NCI-H748 treated with DMSO at 0.1 percent for 48 hours (cell line): ENCODE results near the gene CCDC201.

Experiments
- DNase-seq: peaks from one replicate; lab custom pipeline; 2025; lab: John Stamatoyannopoulos, UW

The CCDC201 gene

DNA sequence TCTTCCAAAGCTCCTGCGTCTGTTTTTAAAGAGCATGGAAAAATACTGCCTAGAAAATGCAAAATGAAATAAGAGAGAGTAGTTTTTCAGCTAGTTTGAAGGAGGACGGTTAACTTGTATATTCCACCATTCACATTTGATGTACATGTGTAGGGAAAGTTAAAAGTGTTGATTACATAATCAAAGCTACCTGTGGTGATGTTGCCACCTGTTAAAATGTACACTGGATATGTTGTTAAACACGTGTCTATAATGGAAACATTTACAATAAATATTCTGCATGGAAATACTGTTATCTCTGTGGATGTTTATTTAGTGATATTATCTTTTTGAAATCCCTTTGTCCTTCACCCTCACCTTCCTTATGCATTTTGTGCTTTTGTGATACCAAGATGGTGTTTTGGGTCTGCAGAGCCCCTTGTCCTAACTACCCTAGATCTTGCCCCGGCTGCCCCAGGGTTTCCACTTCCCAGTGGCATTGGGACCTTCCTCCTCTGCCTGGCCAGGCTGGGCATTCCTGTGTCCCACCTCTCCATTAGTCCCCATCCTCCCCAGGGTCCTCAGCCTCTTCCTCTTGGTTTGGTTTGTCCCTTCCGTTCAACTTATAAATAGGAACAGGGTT is 20.6 kb upstream of the CCDC201 start:
- no peak for DNase-seq

DNA sequence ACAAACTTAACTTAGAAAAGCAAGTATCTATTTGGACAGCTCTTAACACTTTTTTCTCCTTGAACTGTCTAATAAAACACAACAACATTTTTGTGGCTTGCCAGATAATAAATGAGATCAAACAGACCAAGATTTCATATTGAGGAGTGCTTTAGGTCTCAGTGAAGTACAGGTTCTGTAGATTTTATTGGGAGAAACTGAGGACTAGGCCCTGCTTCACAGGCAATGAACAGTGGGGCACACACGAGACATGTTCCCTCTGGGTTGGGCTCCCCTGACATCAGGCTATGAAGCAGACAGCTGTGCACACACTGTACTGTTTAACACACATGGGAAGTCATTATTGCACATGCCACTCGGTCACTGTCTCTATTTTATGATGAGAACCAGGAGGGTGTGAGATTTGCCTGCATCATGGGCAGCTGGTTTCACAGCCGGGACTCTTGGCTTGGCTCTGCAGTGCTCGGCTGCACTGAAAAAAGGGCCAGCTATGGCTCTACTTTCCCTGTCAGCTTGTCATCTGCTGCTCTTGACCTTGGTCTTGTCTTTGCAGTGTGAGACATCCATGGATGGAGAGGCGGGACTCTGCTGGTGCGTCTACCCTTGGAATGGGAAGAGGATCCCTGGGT is 19.6 kb upstream of the CCDC201 start:
- DNase-seq: no peak

DNA sequence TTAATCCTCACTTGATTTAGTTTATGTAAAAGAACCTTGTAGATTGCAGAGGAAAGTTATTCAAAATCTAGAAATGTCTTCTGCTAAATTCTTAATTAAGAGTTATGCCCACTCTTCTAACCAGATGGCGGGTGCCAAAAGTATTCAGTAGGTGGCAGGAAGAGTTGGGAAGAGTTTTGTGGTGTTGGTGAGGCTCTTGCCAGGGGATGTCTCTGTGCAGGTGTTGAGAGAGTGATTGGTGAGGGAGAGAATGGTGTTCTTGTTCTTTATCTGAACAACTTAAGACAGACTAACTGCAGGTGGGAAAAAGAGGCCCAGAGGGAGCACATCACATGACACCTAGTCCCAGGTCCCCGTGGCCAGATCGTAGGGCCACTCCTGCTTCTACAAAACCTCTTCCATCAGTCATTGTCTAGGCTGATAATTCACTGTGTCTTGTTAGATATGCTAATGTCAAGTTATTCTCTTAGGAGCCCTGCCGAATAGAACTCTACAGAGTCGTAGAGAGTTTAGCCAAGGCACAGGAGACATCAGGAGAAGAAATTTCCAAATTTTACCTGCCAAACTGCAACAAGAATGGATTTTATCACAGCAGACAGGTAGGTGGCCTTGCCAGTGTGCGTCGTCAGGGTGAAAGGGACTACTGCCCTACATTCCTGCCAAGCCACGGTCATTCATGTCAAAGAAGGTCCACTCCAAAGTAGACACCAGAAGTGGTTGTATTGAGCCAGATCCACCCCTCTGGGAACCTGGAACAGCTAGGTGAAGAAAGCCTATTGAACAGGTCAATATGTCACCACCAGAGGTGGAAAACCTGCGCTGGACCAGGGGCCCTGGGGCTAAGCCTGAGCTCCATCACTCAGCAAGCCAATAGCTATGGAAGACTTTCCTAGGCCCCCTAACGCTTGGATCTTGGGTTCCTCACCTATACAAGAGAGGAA is 18.9 kb upstream of the CCDC201 start:
- DNase-seq: no peak

DNA sequence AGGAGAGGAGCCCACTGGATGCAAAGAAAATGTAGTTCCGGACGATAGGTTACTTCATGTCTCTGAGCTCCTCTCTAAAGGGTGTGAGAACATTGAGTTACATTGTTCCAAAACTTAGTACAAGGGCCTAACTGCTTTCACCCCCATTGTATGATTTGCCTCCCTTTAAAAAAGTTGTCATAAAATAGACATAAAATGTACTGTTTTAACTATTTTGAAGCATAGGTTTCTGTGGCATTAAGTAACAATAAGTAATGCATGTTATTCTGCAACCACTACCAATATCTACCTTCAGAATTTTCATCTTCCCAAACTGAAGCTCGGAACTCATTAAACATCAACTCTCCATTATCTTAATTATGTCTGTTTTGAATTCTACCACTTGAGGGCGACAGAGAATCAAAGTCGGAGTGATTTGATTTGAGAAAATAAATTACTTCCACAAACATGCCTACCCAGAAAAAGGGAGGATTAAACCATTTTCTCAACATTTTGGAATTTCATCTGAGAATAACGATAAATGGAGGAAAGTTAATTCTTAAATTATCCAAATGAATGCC is 18.1 kb upstream of the CCDC201 start:
- peak; percentile 44 for DNase-seq

DNA sequence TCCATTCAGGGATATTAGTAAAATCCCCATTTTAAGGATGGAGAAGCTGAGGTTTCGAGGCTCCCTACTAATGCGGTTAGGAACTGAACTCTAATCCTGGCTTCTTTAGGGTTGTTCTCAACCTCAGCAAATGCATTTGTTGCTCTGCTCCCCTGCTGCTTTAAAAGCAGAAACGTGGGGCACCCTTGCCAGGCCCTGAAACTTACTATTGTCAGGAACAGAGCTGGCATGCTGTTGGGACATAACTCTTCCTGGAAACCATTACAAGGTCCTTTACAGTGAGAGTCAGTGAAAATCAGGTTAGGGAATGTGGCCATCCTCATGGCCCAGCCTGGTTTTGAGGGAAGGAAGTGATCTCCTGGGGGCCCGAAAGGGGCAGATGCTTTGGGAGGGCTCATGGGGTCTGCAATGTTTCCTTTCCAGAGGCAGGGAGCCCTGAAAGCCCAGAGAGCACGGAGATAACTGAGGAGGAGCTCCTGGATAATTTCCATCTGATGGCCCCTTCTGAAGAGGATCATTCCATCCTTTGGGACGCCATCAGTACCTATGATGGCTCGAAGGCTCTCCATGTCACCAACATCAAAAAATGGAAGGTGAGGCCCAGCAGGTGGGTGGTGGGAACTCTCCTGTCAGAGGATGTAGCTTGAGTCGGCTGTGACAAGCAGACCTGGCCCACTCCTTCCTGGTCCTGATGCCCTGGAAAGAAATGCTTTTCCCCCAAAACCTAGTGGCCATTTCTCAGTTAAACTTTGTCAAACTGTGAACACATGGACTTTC is 17.4 kb upstream of the CCDC201 start:
- DNase-seq: no peak

DNA sequence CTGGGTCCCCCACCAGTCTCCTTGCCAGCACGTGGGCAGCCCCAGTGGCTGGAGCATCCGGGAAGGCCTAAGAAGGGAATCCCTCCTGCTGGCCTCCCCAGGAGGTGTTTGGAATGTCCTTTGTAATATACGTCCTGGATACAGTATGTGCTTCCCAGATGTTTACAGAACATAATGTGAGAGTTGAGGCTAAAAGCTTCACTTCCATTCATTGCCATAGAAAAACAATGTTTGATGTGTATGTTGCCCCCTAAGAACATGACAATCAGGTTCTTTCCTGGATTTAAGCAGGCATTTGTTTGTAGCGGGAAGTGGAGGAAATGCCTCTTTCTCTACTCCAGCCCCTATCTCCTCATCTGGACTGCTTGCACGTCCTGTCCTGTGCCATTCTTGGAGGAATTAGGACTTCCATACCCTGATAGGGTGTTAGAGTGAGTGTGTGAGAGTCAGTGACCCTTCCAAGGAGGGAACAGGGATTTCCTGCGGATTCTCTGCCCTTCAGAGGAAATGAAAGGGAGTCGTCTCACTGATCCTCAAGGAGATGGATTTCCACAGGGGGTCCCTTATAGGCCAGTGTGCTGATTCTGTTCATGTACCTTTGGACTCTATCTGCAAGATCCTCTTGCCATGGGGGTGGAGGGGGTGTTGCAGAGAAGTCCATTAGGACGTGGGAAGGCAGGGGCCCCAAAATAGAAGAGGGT is 16.6 kb upstream of the CCDC201 start:
- DNase-seq: no peak

DNA sequence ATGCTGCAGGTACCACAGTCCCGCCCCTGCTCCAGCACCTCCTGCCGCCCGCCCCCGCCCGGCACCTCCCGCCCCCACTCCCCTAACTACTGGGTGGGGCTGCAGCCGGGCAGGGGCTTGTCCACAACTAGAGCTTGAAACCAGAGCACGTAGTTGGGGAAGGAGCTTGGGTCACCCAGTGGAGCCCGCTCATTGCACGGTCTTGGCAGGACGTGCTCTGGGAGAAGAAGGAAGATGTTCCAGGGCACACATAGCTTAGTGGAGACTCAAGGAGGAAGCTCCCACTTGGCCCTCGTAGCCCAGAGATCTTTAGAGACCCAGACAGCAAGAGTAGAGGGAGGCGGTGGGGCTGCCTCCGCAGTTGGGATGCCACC is 16.1 kb upstream of the CCDC201 start:
- DNase-seq: peak; percentile 27

DNA sequence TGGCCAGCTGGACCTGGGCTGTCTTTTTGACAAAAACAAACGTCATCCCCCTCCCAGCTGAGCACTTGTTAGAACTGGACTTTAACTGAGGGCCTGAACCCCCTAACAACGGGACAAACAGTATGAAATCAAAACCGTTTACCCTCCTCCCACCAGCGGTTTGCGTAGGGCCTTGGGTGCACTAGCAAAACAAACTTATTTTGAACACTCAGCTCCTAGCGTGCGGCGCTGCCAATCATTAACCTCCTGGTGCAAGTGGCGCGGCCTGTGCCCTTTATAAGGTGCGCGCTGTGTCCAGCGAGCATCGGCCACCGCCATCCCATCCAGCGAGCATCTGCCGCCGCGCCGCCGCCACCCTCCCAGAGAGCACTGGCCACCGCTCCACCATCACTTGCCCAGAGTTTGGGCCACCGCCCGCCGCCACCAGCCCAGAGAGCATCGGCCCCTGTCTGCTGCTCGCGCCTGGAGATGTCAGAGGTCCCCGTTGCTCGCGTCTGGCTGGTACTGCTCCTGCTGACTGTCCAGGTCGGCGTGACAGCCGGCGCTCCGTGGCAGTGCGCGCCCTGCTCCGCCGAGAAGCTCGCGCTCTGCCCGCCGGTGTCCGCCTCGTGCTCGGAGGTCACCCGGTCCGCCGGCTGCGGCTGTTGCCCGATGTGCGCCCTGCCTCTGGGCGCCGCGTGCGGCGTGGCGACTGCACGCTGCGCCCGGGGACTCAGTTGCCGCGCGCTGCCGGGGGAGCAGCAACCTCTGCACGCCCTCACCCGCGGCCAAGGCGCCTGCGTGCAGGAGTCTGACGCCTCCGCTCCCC is 15.5 kb upstream of the CCDC201 start, which contains the start of gene IGFBP1:
Gene IGFBP1, plus strand, starts transcription at position 304 of the 808 bp plus-strand sequence. Its CDS starts 165 bp downstream, at position 469.
- DNase-seq: no peak

DNA sequence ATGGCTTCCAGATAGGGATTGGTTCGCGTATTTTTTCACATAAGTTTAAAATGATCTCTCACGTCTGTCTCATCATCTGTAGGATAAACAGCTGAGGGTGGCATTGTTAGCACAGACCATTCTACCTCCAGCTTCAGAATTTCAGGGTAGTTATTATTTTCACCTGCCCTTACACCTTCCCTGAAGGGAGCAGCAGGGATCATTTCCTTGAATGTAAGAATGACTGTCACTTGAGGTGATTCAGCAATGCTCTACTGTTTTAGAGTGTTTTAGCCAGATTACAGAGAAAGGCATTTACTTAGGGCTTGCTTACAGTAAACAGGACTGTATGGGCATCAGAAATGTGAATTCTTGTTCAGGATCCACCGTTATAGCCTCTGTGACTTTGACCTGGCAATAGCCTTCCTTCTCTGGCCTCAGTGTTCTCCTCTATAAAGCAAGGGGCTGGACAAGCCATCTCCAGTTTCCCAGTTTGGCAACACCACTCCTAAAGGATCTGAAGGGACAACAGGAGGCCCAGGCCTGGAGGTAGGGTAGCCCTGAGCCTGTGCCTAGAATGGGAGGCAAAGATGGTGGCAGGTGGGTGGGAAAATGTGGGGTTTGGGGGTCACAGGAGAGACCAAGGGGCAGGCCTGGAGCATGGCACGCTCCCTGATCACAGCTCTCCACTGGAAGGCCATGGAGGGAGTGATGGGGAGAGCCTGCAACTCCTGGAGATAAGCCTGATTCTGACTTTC is 14.2 kb upstream of the CCDC201 start:
- DNase-seq: no peak

DNA sequence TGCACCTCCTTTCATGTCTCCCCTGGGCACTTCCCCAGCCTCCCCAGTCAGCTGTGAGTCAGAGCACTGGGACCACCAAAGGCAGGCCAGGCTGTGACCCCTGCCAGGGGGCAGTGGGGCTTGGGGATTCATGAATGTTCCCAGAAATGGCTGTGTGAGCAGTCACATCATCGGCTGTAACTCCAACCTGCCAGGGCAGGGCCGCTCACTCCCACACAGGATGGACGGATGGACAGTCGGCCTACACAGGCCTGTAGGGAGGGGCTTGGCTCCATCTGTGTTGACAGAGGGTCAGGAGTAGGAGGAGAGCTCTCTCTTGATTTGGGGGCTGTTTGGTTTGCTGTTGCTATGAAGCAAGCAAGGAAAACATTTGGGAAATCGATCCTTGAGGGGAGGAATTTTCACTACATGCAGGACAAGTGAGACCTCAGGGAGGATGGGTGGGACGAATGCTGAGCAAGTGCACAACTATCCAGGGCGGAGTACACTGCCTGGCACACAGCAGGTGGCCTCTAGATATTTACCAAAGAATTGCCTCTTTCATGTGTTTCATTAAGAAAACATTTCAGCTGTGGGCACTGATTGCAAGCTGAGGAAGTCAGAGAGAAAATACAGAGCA is 12.5 kb upstream of the CCDC201 start:
- DNase-seq: no peak

DNA sequence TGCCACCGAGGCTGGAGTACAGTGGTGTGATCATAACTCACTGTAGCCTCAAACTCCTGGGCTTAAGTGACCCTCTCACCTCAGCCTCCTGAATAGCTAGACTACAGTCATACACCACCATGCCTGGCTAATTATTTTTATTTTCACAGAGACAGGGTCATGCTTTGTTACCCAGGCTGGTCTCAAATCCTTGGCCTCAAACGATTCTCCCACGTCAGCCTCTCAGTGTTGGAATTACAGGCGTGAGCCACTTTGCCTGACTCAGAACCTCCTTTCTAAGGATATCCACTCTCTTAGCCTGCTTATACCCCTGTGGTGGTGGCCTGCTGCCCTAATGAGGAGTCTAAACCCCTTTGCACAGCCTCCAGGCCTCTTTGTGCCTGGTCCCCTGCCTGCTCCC is 11.3 kb upstream of the CCDC201 start:
- DNase-seq: no peak

DNA sequence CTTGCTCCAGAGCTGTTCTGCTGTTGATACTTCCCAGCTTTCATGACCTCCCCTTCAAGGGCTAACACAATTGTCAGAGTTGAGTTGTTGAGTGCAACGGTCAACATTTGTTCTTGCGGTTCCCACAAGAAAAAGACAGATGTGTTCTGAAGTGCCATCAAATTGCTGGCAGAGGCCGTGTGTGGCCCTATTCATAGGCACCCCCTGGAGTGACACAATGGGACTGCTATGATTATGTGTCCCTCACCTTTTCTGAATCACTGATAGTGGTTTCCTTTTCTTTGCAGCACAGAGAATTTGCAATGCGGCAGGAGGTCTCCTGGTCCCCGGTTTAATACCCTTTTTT is 9.6 kb upstream of the CCDC201 start:
- peak; percentile 62 for DNase-seq

DNA sequence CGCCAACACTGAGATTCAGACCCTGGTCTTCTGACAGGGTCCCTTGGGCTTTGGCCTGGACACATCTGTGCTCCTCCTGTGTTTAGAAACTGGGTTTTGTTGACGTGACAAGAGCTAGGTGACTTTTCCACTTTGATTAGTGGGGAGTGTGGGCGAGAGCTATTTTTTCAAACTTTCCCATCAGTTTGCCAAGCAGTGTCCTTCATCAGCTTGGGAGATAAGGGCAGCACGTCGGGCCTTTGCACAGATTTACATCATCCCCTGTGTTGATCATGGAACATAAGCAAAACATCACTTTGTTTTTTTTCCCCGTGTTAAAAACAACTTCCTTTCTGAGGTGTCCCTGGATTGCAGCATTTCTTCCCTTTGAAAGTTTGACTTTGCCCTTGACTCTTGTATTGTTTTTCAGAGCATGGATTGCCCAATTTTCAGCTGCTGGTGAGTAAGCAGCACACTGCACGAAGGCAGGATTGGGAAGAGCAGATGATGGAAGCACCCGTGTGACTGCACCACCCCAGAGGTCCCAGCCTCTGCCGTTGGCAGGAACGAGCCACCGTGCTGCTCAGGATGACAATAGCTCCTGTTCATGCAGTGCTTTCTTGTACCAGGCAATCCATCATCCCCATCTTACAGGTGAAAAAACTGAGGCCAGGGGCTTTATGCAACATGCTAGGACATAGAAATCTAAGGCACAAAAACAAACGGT is 9.0 kb upstream of the CCDC201 start:
- DNase-seq: no peak

DNA sequence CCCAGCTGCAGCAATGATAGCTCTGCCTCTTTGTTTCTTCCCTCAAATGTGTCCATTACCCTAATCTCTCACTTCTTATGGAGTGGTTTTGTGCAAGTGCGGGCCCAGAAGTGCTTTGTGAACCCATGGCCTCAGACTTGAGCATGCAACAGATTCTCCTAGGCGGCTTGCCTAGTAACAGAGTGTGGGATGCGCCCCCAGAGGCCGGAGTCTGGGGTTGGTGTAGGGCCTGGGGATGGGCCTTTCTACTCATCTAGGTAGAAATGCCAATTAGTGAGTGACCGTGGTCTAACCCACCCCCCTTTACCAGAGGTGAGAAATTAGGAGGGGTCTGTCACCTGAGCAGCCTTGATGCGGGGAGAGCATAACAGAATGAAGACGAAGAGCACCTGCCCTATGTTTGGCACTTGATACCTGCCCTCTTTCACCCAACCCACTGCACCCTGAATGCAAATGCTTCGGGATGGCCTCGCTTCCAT is 8.4 kb upstream of the CCDC201 start:
- DNase-seq: no peak

DNA sequence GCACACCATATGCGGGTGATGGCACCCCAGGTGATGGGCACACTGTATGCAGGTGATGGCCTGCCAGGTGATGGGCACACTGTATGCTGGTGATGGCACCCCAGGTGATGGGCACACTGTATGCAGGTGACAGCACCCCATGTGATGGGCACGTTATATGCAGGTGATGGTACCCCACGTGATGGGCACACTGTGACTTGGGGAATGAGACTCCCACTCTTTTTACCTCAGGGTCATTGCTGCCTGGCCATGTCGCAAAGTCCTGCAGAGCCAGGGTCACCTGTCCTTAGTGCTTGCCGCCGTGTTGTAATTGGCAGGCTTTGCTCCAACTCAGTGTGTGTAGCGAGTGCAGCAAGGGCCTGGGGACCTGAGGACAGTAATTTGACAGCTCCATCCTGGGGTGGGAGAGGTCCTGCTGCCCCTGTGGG is 7.6 kb upstream of the CCDC201 start:
- no peak for DNase-seq

DNA sequence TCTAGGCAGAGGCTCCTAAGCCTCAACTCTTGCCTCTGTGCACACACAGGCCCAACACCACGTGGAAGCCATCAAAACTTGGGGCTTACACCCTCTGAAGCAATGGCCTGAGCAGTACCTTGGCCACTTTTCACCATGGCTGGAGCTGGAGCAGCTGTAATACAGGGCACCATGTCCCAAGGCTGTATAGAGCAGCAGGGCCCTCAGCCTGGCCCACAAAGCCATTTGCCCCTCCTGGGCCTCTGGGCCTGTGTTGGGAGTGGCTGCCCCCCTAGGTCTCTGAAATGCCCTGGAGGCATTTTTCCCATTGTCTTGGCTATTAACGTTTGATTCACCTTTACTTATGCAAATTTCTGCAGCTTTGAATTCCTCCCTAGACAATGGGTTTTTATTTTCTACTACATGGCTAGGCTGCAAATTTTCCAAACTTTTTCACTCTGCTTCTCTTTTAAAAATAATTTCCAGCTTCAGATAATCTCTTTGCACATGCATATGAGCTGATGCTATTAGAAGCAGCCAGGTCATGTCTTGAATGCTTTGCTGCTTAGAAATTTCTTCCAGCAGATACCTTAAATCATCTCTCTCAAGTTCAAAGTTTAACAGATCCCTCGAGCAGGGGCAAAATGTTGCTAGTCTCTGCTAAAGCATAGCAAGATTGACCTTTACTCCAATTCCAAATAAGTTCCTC is 5.7 kb upstream of the CCDC201 start:
- no peak for DNase-seq

DNA sequence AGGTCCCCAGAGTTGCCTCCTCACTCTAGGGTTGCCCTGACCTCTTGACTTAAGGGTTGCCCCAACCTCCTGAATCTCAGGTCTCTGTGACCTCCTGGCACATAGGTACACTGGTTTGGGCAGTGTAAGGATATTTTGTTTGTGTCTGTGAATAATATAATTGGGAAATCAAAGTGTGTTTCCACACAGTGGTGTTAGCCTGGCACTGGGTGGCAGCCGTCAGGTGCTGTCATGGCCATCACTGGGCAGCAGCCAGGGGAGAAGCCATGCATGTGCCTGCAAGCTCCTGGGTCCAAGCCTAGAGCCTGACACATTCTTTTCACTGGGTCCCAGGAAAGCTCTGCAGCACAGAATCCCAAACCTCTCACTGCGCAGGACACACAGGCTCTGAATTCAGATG is 3.6 kb upstream of the CCDC201 start:
- DNase-seq: no peak
